ENCODE results near the gene RPIA.

Gene RPIA

GRCh38 chr2:88687384-88687783, 4.1 kb upstream of the RPIA start:
- no peak for DNase-seq

GRCh38 chr2:88690591-88691338, 708 bp upstream of the RPIA start:
- DNase-seq = peak; percentile 48

DNA sequence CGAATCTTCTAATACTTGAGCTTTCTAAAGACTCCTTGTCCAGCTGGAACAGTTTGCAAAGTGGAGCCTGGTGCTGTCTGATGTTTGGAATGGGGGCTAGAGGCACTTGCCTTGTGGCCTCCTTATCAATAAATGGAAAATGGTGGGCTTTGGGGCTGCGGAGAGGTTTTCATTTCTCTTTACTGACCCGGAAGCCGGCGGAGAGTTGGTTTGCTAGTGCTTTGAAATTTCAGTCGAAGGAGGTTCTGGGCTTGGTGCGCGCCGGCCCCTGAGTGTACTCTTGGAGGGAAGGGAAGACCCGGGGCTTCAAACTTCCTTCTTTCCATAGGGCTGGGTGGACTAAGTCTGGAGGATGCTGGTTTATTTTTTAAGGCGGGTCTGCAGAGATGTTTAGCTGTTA, 714 bp downstream of the RPIA start:
- peak; percentile 29 for DNase-seq

GRCh38 chr2:88693911-88694414, 2.5 kb downstream of the RPIA start:
- no peak for DNase-seq

DNA sequence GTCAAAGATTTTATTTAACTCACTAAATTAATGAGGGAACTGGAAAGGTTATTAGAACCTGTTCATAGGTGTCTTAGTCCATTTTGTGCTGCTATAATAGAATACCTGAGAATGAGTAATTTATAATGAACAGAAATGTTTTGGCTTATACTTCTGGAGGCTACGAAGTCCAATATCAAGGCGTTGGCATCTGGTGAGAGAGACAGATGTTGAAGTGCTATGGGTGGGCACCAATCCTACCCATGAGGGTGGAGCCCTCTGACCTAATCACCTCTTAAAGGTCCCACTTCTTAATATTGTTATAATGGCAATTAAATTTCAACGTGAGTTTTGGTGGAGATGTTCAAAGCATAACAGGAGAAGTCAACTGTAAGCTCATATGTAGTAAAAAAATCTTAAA, 5.1 kb downstream of the RPIA start:
- no peak for DNase-seq

DNA sequence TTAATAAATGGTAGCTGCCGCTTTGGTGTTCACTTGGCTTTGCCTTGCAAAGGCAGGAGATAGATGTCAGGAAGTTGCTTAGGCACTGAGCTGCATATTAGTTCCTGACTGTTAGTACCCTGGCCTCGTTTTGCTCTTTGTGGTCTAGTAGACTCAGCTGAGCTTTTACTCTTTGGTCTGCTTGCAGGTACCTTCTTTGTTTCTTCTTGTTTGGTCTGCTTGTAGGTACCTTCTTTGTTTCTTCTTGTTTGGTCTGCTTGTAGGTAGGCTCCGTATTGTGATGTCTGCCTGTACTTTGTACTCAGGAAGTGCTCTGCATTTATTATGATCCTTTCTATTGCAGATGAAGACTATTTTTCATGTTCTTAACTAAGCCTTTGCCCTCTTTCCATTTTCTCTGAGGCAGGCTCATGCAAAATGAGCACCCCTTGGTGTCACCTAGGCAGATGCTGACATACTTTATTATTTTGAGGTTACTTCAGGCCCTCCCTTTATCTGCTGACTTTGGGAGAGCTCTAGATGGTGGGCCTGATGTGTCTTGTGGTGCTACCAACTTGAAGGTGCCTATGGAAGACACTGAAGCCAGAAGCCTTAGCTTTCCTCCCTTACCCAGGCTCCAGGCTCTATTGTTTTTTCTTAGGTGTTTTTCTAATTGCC, 6.0 kb downstream of the RPIA start:
- no peak for DNase-seq

DNA sequence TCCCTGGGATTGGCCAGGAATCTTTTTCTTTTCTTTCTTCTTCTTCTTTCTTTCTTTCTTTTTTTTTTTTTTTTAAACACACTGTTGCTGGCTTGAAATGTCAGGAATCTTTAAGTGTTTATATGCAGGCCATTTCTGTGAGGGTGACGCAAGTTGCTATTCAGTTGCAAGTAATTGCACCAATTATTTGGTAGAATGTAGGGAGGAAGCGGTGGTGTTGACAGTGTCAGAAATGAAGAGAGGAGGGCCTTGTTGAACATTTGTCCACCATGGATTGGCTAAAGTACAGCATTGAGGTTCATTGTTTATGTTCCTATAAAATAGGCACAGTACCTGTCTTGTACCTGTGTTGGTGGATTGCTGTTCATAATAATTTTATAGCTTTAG, 6.5 kb downstream of the RPIA start:
- no peak for DNase-seq

DNA sequence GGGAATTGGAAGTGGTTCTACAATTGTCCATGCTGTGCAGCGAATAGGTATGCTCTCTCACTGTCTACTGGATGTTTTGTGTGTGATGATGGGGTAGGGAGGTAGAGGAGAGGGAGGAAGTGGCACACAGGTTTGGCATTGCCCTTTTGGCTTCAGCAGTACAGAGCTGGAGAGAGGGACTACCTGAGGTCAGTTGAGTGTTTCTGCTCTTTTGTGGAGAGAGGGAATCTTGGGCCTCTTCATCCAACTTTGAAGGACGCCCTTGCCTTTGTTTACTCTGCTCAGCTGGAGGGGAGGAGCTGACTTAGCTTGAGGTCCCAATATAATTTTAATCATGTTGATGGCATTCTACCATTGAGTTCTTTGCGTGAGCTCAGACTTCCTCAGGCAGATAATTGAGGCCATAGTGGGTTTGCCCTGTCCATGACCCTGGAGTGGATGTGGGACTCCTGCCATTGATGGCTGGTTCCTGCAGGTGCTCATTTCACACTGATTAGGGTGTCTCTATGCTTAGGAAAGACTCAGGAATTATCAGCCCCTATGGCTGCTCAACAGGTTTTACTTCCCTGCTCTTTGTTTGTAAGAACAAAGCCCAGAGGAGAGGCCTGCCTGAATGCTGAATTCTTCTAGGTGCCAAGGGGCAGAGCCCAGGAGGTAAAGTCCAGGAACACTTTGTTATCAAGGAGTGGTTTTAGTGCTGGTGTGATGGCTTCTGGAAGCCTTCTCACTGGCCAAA, 7.2 kb downstream of the RPIA start:
- no peak for DNase-seq

DNA sequence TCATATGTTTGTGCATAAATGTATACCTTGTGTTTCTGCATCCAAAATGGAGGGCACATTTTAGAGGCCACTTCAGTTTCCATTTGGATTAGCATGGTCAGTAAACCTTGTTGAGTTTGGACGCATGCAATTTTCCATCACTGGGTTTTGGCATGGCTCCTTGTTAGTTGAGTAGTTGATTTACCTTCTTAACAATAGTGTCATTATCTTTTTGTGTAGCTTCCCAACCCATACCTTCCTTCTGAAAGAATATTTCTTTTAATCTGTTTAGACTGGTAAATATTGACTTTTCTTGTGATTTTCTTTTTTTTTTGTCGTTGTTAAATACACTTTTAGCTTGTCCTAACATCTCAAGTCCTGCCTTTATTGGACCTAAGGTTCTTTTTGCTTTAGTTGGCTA, 15.5 kb downstream of the RPIA start:
- no peak for DNase-seq

DNA sequence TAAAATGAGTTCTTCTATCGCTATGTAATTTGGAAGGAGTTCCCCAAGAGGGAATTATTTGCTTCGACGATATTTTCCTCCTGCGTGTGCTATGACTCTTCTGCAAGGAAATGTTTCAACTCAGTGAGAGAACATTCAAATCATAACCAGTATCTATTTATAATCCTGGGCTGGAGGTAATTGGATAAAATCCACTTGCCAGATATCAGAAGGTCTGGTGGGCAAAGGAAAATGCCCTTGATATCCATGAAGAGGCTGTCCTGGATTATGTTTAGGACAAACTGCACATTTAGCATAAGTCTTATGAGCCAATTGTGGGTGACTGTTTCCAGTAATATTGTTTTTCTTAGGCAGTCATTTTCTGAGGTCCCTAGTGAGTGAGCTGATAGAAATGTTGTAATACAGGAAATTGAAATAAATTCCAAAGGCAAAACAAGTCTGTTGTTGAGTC, 17.7 kb downstream of the RPIA start:
- DNase-seq = no peak

DNA sequence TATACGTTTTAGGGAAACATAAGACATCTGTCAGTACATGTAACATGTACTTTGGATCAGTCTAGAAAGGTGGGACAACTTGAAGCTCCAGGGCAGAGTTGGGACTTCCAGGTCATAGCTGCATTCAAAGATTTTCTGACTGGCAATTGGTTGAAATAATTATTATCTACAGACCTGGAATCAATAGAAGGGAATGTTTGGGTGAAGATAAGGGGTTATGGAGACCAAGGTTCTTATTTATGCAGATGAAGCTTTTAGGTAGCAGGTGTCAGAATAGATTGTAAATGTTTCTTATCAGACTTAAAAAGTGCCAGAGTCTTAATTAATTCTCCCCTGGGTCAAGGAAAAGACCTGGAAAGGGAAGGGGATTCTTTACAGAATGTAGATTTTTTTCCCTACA, 19.8 kb downstream of the RPIA start:
- DNase-seq = no peak

- no peak for DNase-seq
These were observed 20.4 kb downstream of the RPIA start for GRCh38 chr2:88711897-88712296.

GRCh38 chr2:88713408-88713807, 21.9 kb downstream of the RPIA start:
- no peak for DNase-seq

DNA sequence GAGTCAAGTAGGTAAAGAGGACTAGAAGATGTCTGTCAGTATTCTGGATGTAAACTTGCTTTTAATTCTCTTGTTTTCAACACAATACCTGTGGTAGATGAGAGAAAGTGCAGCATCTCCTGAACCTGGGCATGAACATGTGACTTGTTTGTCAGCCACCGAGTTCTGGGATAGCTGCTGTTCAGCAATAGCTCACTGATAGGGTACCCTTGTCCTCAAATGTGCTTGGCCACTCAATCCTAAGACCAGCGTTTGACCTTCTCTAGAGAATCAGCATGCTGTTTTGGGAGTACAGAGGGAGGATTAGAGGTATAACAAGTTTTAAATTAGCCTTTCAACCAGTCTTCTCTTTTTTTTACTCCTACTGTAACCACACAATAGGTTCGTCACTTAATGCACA, 23.2 kb downstream of the RPIA start:
- no peak for DNase-seq

- DNase-seq = no peak
These were observed 28.9 kb downstream of the RPIA start for GRCh38 chr2:88720399-88720798.

GRCh38 chr2:88721268-88721667, 29.8 kb downstream of the RPIA start:
- DNase-seq = no peak

DNA sequence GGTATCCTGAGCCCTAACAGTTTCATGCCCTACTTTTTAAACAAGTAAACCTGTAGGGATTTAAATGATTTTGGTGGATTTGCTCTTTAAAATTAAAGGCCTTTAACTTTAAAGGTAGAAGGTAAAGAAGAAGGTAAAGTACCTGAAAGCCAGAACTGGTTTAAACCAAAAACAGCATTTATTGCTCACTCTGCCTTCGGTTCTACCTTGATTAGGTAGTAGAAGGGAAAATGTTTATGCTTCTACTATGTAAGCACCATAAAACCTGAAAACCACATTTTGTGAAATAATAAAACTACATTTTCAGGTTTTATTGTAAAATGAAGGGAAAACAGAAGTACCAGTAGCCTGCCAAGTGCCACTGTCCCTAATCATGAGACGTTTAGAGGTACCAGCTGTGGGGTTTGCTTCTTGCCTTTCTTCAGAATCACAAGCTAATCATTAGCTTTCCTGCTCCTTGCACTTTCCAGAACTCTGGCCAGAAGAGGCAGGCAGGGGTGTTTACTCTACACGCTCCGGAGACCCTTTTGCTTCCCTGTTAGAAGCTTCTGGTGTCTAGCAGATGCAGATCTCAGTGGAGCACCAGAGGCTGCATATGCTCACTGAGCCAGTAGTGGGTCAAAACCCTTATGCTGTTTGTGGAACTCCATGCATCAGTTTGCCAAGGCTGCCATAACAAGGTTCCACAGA, 33.3 kb downstream of the RPIA start:
- no peak for DNase-seq

DNA sequence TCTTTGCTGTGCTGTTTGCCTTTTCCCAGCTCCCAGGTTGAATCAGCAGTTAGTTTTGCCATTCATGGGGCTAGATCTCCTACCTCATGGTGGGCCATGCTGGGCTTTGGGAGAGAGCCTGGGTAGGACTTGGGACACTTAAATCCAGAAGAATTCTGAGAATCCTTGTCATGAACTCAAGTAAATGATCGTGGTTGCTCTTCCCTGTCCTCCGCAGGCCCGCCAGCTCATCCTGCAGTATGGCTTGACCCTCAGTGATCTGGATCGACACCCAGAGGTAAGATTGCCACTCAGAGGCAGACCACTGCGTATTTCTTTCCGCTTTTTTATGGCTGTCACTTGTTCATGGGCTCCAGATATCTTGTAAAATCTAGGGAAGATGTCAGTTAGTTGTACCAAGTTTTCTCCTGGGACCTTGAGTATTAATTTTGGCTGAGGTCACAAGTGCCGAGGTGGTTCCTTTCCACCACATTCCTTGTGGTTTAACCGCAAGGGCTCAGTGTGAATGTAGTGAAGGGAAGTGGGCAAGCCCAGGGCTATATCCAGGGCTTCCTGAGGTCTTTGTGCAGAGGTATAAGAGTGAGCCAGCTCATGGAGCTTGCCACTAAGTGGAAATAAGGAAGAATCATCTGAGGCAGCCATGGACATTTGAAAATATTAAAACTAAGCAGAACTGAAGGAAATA, 37.7 kb downstream of the RPIA start:
- no peak for DNase-seq

DNA sequence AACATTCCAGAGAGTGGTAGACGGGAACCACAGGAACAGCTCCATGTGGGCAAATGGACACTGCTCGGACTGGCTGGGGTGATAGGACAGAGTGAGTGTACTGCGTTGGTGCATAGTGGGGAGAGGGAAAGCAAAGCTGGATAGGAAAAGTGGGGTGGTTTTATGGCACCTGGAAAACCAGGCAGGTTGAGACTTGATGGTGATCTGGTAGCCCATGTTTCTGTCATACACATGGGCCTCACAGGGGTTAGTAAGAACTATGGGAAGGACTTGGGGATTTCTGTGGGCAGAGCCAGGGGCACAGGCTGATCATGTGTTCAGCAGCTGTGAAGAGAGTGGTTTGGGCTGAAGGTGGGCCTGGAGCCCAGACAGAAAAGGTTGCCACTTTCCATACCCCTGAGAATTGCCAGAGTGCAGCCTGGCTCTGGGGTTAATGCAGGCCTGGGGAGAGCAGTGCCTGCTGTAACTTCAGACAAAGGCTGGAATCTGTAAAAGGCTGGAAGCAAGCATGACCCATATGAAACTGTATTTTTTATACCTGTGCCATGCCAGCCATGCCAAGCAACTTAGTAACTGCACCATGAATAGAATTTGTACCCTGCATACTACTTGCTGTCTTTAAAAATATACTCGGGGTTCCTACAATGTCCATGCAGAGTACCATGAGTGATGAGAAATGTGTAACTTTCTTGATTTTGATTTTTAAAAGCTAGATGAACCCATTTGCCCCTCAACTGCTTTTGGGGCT, 41.9 kb downstream of the RPIA start:
- DNase-seq = no peak

- no peak for DNase-seq
These were observed 43.7 kb downstream of the RPIA start for GRCh38 chr2:88735133-88735532.

DNA sequence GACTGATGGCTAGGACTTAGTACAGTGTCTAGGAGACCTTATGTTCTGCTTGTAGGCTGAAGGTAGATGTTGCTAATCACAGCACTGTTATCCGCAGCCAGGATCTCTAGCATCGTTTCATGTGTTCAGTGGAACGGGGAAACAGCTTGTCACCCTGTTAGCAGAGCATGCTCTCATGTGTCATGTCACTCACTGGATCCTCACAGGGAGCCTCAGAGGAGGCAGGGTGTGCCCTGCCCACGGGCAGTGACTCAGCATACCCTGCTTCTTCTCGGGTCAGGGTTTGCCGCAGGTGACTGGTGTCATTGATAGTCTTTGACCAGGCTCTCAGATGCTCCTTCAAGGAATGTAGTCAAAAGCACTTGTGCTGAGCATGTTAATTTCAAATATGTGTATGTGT, 44.4 kb downstream of the RPIA start:
- DNase-seq = peak; percentile 28

GRCh38 chr2:88736437-88736836, 45.0 kb downstream of the RPIA start:
- no peak for DNase-seq
